NCI-H146 (cell line): ENCODE measurements around the gene EHBP1L1.
"Not testable (repeated sequence)": the region's sequence is repeated elsewhere in the genome, so short reads cannot be mapped to it uniquely, and the experiment has no call there.

ENCODE experiments used
- DNase-seq: peaks from one replicate; lab custom pipeline; 2025; lab: John Stamatoyannopoulos, UW

Gene EHBP1L1

GRCh38 chr11:65560555-65561418 lies 15.1 kb upstream of the EHBP1L1 start:
- DNase-seq, result peak; percentile 45

GRCh38 chr11:65562020-65562419 lies 13.8 kb upstream of the EHBP1L1 start:
- no peak for DNase-seq

GRCh38 chr11:65562788-65563187 lies 13.1 kb upstream of the EHBP1L1 start:
- DNase-seq, result no peak

- no peak for DNase-seq
Observed at GRCh38 chr11:65563601-65564000, 12.3 kb upstream of the EHBP1L1 start.

GRCh38 chr11:65564879-65565559 lies 10.8 kb upstream of the EHBP1L1 start:
- DNase-seq, result not testable (repeated sequence)

GRCh38 chr11:65565624-65566453 lies 10.0 kb upstream of the EHBP1L1 start:
- DNase-seq, result no peak

- DNase-seq, result no peak
Observed at GRCh38 chr11:65569164-65569972, 6.5 kb upstream of the EHBP1L1 start.

- peak; percentile 97 for DNase-seq
Observed at GRCh38 chr11:65569973-65570918, 5.6 kb upstream of the EHBP1L1 start, which contains the start of gene ZNRD2. TSS of gene ZNRD2 (plus strand) at chr11:65570477. CDS start at chr11:65570492, 15 bp downstream.

GRCh38 chr11:65571420-65571819 lies 4.4 kb upstream of the EHBP1L1 start:
- no peak for DNase-seq

- peak; percentile 35 for DNase-seq
Observed at GRCh38 chr11:65571940-65572339, 3.9 kb upstream of the EHBP1L1 start.

- peak; percentile 83 for DNase-seq
Observed at GRCh38 chr11:65572356-65573051, 3.3 kb upstream of the EHBP1L1 start, which contains the start of gene FAM89B. TSS of gene FAM89B (plus strand) at chr11:65572538. CDS start at chr11:65572670, 132 bp downstream.

- peak; percentile 38 for DNase-seq
Observed at GRCh38 chr11:65573391-65574079, 2.3 kb upstream of the EHBP1L1 start.

GRCh38 chr11:65574109-65574810 lies 1.6 kb upstream of the EHBP1L1 start:
- peak; percentile 85 for DNase-seq

- DNase-seq, result peak; percentile 98
Observed at GRCh38 chr11:65574811-65575567, 864 bp upstream of the EHBP1L1 start.

- DNase-seq, result no peak
Observed at GRCh38 chr11:65576232-65576866, 496 bp downstream of the EHBP1L1 start.

GRCh38 chr11:65576867-65577755 lies 1.3 kb downstream of the EHBP1L1 start:
- DNase-seq, result peak; percentile 11
